NCI-H1694 treated with DMSO at 0.1 percent for 48 hours (cell line): ENCODE data around the gene PRR7.
A peak's percentile ranks its signal among the peaks of the same experiment; 100 is the strongest.

Experiments used
- DNase-seq: peaks from one replicate; lab custom pipeline; 2025; lab: John Stamatoyannopoulos, UW

The PRR7 gene

GRCh38 chr5:177423671-177424070, 22.9 kb upstream of the PRR7 start:
- DNase-seq = no peak

- no peak for DNase-seq
Observed at GRCh38 chr5:177425196-177425800, 21.3 kb upstream of the PRR7 start.

GRCh38 chr5:177425801-177426565, 20.6 kb upstream of the PRR7 start:
- DNase-seq = peak; percentile 99

GRCh38 chr5:177426566-177427210, 19.9 kb upstream of the PRR7 start, which contains the start of gene GRK6:
Gene GRK6 (plus strand): TSS chr5:177426676. CDS start chr5:177426846, 170 bp downstream.
- DNase-seq = no peak

- DNase-seq = no peak
Observed at GRCh38 chr5:177427211-177427822, 19.3 kb upstream of the PRR7 start.

GRCh38 chr5:177427919-177428573, 18.6 kb upstream of the PRR7 start:
- DNase-seq = no peak

- DNase-seq = no peak
Observed at GRCh38 chr5:177428574-177429217, 17.9 kb upstream of the PRR7 start.

- no peak for DNase-seq
Observed at GRCh38 chr5:177429248-177430040, 17.2 kb upstream of the PRR7 start.

- DNase-seq = no peak
Observed at GRCh38 chr5:177430140-177430951, 16.3 kb upstream of the PRR7 start.

- DNase-seq = no peak
Observed at GRCh38 chr5:177430972-177431316, 15.7 kb upstream of the PRR7 start.

- DNase-seq = no peak
Observed at GRCh38 chr5:177431317-177432142, 15.1 kb upstream of the PRR7 start.

GRCh38 chr5:177432143-177432838, 14.3 kb upstream of the PRR7 start:
- no peak for DNase-seq

- no peak for DNase-seq
Observed at GRCh38 chr5:177432839-177433657, 13.6 kb upstream of the PRR7 start.

- no peak for DNase-seq
Observed at GRCh38 chr5:177433658-177434217, 12.9 kb upstream of the PRR7 start.

- DNase-seq = no peak
Observed at GRCh38 chr5:177434437-177434836, 12.2 kb upstream of the PRR7 start.

GRCh38 chr5:177434942-177435738, 11.5 kb upstream of the PRR7 start:
- DNase-seq = no peak
